ENCODE data around the gene SLC22A8. TPM values are rescaled to one million over a fixed set of nuclear protein-coding genes. Genes with fewer than 3 reads are reported as not detected.

Gene SLC22A8
- total RNA-seq, 4 donors from 2014 or later, result not detected

GRCh38 chr11:63014408-63015055, 1.1 kb downstream of the SLC22A8 start:
- Histone ChIP-seq H3K36me3 (no peaks in the 10 kb centered on the region), H3K27me3 (no peaks in the 10 kb centered on the region), H3K4me3 (replicated peaks in 1 of 3) (no peak overlapping the region), H3K9me3 (no peaks in the 10 kb centered on the region), H3K27ac (no peak overlapping the region), H3K4me1 (no peaks in the 10 kb centered on the region)
- intact Hi-C loops (cut with DNase I), result no loop called here
- TF ChIP-seq POLR2A (IDR thresholded peaks at IDR 0.05) (no peak), CTCF (IDR thresholded peaks at IDR 0.05) (no peak)
- 92 to 95% methylated on average over 11 to 12 of the region's 13 CpGs for WGBS, 2 donors
- no peak for DNase-seq

GRCh38 chr11:63012839-63013238, 2.8 kb downstream of the SLC22A8 start:
- Histone ChIP-seq H3K27me3 (no peaks in the 10 kb centered on the region), H3K36me3 (no peaks in the 10 kb centered on the region), H3K27ac (no peak overlapping the region), H3K4me1 (no peaks in the 10 kb centered on the region), H3K4me3 (replicated peaks in 1 of 3) (no peak overlapping the region), H3K9me3 (no peaks in the 10 kb centered on the region)
- WGBS, 2 donors, result 88 to 95% methylated on average over 1 of the region's 1 CpG
- no peak for DNase-seq
- TF ChIP-seq CTCF (IDR thresholded peaks at IDR 0.05), result no peak
- no peak for TF ChIP-seq POLR2A (IDR thresholded peaks at IDR 0.05)
- intact Hi-C loops (cut with DNase I), result no loop called here

- 85 to 87% methylated on average over 11 of the region's 11 CpGs for WGBS, 2 donors
- TF ChIP-seq CTCF (IDR thresholded peaks at IDR 0.05) (no peak), POLR2A (IDR thresholded peaks at IDR 0.05) (no peak)
- H3K27ac ChIP-seq, result no peak overlapping the region
- H3K36me3 ChIP-seq, result no peaks in the 10 kb centered on the region
- intact Hi-C loops (cut with DNase I), result no loop called here
- DNase-seq, result no peak
- H3K4me3 ChIP-seq (replicated peaks in 1 of 3), result no peak overlapping the region
- H3K9me3 ChIP-seq, result no peaks in the 10 kb centered on the region
- no peaks in the 10 kb centered on the region for H3K4me1 ChIP-seq
- H3K27me3 ChIP-seq, result no peaks in the 10 kb centered on the region
These were observed 3.2 kb downstream of the SLC22A8 start for GRCh38 chr11:63012430-63012829.

GRCh38 chr11:63010934-63011439, 4.7 kb downstream of the SLC22A8 start:
- DNase-seq, result no peak
- no peak overlapping the region for H3K4me3 ChIP-seq (replicated peaks in 1 of 3)
- intact Hi-C loops (cut with DNase I), result no loop called here
- 79 to 84% methylated on average over 5 of the region's 5 CpGs for WGBS, 2 donors
- H3K27me3 ChIP-seq, result no peaks in the 10 kb centered on the region
- H3K27ac ChIP-seq, result no peak overlapping the region
- no peak for TF ChIP-seq POLR2A (IDR thresholded peaks at IDR 0.05)
- TF ChIP-seq CTCF (IDR thresholded peaks at IDR 0.05), result no peak
- H3K9me3 ChIP-seq, result no peaks in the 10 kb centered on the region
- no peaks in the 10 kb centered on the region for H3K4me1 ChIP-seq
- H3K36me3 ChIP-seq, result no peaks in the 10 kb centered on the region

GRCh38 chr11:63007920-63008319, 7.7 kb downstream of the SLC22A8 start:
- intact Hi-C loops (cut with DNase I), result no loop called here

More at GRCh38 chr11:63007920-63008319, 7.7 kb downstream of the SLC22A8 start:
- Histone ChIP-seq H3K27me3 (no peaks in the 10 kb centered on the region), H3K27ac (no peak overlapping the region), H3K36me3 (no peaks in the 10 kb centered on the region), H3K4me1 (no peaks in the 10 kb centered on the region), H3K4me3 (replicated peaks in 1 of 3) (no peak overlapping the region), H3K9me3 (no peaks in the 10 kb centered on the region)
- no peak for DNase-seq
- TF ChIP-seq POLR2A (IDR thresholded peaks at IDR 0.05) (no peak), CTCF (IDR thresholded peaks at IDR 0.05) (no peak)
- 86 to 93% methylated on average over 5 of the region's 5 CpGs for WGBS, 2 donors

Measured in thyroid gland (tissue), 4 donors.